Measurements from ENCODE around the gene CDH2.

Gene CDH2

DNA sequence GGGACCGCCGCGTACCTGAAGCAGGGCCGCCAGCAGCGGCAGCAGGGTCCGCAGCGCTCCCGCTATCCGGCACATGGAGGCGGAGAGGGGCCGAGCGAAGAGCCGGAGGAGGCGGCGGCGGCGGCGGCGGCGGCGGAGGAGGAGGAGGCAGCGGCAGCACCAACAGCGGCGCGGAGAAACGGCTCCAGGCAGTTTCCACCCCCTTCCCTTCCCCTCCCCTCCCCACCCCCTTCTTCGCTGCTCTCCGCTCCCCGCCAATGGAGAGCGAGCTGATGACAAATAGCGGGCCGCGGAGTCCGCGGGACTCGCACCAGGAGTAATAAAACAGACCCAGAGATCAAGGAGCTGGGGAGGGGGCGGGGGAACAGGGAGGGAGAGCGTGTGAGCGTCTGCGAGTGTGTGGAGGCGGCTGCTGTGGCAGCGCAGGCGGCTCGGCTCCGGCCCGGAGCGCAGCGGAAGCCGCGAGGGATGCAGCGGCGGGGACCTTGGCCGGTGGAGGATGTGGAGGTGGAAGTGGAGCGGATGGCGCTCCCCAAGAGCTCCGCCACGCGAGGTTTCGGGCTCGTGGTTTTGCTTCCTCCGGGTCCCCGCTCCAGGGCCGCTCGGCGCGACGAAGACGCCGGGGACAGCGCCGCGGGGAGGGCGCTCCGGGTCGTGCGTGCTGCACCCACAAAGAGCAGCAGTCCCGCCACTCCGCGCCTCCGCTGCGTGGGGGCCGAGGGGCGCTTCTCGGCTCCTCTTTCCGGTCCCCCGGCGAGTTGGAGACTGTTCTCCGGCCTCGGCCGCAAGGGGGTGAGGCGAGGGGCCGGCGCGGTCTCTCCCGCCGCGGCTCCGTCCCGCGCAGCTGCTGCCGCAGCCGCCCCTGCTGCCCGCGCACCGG, at the start of gene CDH2:
Gene CDH2 (minus strand): TSS at position 183 of the 880 bp plus-strand sequence. CDS start 108 bp downstream, at position 75.
- peak; percentile 63 for DNase-seq (ENCODE audit: low spot score)
- FAIRE-seq = no peak

DNA sequence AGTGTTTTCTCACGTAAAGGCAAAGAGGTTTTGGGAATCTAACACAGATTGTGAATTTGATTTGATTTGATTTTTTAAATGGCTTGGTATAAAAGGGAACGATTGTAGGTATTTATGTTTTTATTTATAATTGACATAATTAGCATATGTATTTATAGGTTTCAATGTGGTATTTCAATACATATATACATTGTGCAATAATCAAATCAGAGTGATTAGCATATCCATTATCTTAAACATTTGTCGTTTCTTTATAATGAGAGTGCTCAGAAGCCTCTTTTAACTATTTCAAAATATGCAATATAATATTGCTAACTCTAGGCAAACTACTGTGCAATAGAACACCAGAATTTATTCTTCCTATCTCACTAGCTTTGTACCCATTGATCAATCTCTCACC, 35.1 kb upstream of the CDH2 start:
- no peak for FAIRE-seq

DNA sequence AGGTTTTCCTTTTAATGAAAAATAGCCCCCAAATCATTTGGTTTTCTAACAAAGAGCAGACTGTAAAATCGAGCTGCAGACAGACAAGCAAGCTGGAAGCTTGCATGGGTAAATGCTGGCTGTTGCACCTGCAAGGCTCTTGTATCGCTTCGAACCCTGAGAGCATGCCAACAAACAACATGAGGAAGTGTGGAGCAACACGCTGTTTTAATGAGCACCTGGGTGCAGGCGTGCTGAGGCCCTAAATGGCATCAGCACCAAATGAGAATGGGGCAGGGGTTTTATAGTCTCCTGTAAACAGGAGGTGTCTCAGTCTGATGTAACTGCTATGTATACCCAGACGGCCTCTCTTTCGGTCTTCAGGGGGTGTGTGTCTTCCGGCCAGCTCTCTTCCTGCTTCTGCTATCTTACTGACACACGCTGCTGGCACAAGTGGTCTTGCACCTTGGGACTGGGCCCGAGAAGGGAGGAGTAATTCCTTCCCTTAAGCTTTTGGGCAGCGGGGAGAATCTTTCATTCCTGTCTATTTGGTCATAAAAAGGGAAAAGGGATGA, 31.9 kb upstream of the CDH2 start:
- no peak for DNase-seq (ENCODE audit: low spot score)
- no peak for FAIRE-seq

More for the DNA sequence above, 35.1 kb upstream of the CDH2 start:
- DNase-seq (ENCODE audit: low spot score) = no peak

GRCh38 chr18:28208268-28208667, 31.3 kb upstream of the CDH2 start:
- FAIRE-seq (no peak), DNase-seq (ENCODE audit: low spot score) (no peak)

GRCh38 chr18:28204154-28204553, 27.2 kb upstream of the CDH2 start:
- DNase-seq (ENCODE audit: low spot score) (peak; percentile 20), FAIRE-seq (no peak)

- DNase-seq (ENCODE audit: low spot score) = no peak
- no peak for FAIRE-seq
Measured at GRCh38 chr18:28201056-28201455, 24.1 kb upstream of the CDH2 start.

- FAIRE-seq (no peak), DNase-seq (ENCODE audit: low spot score) (no peak)
Measured at GRCh38 chr18:28198620-28199019, 21.7 kb upstream of the CDH2 start.

GRCh38 chr18:28193177-28193778, 16.3 kb upstream of the CDH2 start:
- no peak for DNase-seq (ENCODE audit: low spot score)
- FAIRE-seq = no peak

- FAIRE-seq (no peak), DNase-seq (ENCODE audit: low spot score) (no peak)
Measured at GRCh38 chr18:28189400-28190239, 12.7 kb upstream of the CDH2 start.

DNA sequence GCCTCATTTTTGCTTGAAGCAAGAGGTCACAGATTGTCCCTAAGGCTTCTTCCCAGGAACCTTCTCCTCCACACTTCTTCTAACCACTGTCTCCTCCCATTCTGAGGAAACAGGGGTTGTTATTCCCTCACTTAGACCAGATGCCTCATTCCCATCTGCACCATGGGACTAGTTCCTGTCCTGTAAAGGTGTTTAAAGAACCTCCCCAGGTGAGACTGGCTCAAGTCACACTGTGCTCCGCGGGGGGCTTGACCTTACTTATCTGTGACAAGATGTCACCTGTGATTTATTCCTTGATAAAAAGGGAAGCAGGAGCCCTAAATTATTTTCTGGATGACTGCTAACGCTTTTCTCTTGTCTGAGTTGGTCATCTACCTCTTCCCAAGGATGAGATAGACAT, 8.2 kb upstream of the CDH2 start:
- DNase-seq (ENCODE audit: low spot score) (no peak), FAIRE-seq (no peak)

- FAIRE-seq = no peak
- DNase-seq (ENCODE audit: low spot score) = no peak
Measured at GRCh38 chr18:28183418-28184078, 6.6 kb upstream of the CDH2 start.

GRCh38 chr18:28181616-28182015, 4.7 kb upstream of the CDH2 start:
- DNase-seq (ENCODE audit: low spot score) (no peak), FAIRE-seq (no peak)

DNA sequence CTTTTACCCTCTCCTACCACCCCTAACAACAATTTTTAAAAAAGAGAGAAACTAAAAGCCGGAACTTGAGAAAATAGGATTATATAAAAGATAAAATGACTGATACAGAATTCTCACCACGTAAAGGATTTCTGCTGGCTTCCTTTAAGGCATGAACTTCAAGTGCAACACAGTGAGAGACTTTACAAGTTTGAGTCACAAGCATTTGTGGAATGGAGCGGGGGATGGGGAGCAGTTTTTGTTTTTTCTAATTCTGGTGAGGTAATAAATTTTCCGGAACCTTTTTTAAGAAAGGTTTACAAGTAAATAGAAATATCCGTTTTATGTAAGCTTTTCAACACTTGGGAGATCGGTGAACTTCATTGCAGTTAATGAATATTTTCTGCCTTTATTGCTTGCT, 1.8 kb upstream of the CDH2 start:
- DNase-seq (ENCODE audit: low spot score) = no peak
- FAIRE-seq = no peak

DNA sequence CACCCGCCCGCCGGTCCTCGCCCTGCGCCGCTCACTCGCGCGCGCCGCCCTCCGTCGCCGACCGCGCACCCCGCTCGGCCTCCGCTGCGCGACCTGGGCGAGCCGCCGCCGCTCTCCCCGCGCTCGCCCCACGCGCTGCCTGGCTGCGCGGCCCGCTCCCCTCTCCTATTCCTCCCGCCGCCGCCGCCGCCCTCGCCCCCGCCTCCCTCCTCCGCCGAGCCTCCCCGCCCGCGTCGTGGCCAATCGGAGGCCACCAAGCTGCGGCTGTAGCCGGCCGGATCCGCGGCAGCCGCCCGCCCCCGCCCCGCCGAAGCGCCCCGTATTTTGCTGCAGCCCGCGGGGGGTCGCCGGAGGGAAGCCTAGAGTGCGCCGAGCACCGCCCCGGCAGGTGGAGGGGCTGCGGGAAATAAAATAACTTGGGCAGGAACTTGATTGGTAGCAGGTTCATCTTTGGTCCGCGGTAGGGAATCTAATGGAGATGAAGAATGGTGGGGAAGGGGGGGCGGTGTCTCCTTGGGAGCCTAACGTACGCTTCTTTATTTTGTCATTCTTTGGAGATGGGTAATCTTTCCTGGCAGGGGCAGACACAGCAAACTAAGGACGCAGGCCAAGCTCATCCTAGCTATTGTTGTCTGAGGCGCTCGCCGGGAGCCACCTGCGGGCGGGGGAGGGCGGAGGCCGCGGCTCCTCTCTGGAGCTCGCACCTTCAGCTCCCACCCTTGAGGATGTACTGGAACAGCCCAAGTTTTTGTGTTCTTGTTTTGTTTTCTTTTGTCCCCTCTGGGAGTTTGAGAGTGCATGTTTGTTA, 1.1 kb upstream of the CDH2 start:
- no peak for FAIRE-seq
- peak; percentile 67 for DNase-seq (ENCODE audit: low spot score)

- FAIRE-seq (no peak), DNase-seq (ENCODE audit: low spot score) (no peak)
Measured at GRCh38 chr18:28176698-28176947, 307 bp downstream of the CDH2 start.

GRCh38 chr18:28175930-28176697, 816 bp downstream of the CDH2 start:
- no peak for FAIRE-seq
- peak; percentile 9 for DNase-seq (ENCODE audit: low spot score)

DNA sequence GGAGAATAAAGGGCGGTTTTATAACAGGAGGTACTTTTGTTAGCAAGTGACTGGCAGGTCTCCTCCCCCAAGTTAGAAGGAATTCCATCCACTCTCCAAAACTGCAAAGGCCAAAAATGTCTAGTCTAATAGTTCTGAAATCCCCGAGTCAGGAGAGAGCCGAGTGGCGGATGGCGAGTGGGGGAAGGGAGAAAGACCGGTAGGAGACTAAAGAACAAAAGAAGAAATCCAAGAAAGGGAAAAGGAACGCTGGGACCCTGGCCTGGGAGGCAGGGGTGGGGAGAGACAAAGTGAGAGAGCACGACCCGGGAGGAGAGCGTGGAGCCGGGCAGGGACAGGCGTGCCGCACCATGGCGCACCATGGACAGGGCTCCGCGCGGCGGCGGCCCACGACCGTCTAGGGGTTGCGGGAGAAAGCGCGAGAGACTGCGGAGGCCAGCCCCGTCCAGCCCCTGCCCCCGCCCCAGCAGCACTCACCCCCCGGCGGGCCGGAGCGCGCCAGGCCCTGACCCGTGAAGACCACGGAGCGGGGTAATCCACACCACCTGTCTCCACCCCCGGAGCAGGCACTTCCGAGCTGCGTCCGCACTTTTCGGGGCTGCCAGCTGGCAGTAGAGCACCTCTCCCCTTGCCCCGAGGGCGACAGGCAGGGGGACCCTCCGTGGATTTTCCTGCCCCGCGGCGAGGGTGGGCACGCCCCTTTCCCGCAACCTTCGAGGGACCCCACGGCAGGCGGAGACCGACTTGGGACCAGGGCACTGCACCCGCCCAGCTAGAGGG, 1.6 kb downstream of the CDH2 start:
- DNase-seq (ENCODE audit: low spot score) = peak; percentile 12
- FAIRE-seq = no peak

- FAIRE-seq (no peak), DNase-seq (ENCODE audit: low spot score) (no peak)
Measured at GRCh38 chr18:28174181-28174905, 2.6 kb downstream of the CDH2 start.

All from urothelium cell line (cell line).